Subcutaneous abdominal adipose tissue (tissue), 5 donors: ENCODE measurements around the gene DACT1.

Source experiments
- H3K27ac ChIP-seq: one replicate; pipeline ENCODE4 v1.7.0; 2013; ENCODE audit warnings: low read depth, mild to moderate bottlenecking, inconsistent platforms, low read length, moderate library complexity
- H3K27me3 ChIP-seq, 5 donors: one replicate each; pipeline ENCODE4 v1.7.0; 2013; ENCODE audit warnings: low read length in 5 of 5, inconsistent platforms in 1 of 5; ENCODE audit not compliant: control insufficient read depth in 5 of 5, insufficient read depth in 4 of 5
- H3K36me3 ChIP-seq, 5 donors: one replicate each; pipeline ENCODE4 v1.7.0; 2013; ENCODE audit warnings: low read length in 5 of 5; ENCODE audit not compliant: control insufficient read depth in 5 of 5, insufficient read depth in 5 of 5
- H3K4me1 ChIP-seq, 5 donors: one replicate each; pipeline ENCODE4 v1.7.0; 2013; ENCODE audit warnings: low read length in 5 of 5, mild to moderate bottlenecking in 3 of 5, moderate library complexity in 1 of 5; ENCODE audit not compliant: control insufficient read depth in 5 of 5, insufficient read depth in 5 of 5
- H3K4me3 ChIP-seq, 5 donors: one replicate each; pipeline ENCODE4 v1.7.0; 2013; ENCODE audit warnings: low read length in 5 of 5, low read depth in 1 of 5
- H3K9ac ChIP-seq, 5 donors: one replicate each; pipeline ENCODE4 v1.7.0; 2013; ENCODE audit warnings: low read length in 5 of 5, mild to moderate bottlenecking in 4 of 5, moderate library complexity in 3 of 5
- H3K9me3 ChIP-seq, 5 donors: one replicate each; pipeline ENCODE4 v1.7.0; 2013; ENCODE audit warnings: low read length in 5 of 5; ENCODE audit not compliant: control insufficient read depth in 5 of 5
- donor health status: healthy.
- donor health status: healthy.
- donor health status: healthy.
- donor health status: healthy.
- donor health status: healthy.

The DACT1 gene

GRCh38 chr14:58677001-58677400, 39.2 kb downstream of the DACT1 start:
- no peak overlapping the region for H3K27ac ChIP-seq

DNA sequence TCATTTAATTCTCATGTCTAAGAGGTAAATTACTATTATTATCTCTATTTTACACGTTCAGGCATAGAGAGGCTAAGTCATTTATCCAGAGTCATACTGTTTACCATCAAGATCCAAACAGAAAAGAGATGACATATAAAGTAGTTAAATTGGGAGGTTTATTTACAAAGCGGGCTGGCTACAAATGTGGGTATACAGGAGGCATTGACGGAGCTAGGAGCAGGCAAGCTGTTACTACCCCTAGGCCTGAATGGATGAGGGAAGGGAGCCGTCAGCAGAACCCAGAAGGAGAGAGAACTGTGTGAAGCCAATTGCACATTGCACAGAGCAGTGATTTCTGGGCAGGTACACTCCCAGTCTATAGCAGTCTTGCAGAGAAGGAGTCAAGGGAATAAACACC, 39.8 kb downstream of the DACT1 start:
- no peak overlapping the region for H3K4me3 ChIP-seq
- no peak overlapping the region for H3K9ac ChIP-seq
- H3K27me3 ChIP-seq = no peaks in the 10 kb centered on the region
- no peak overlapping the region for H3K27ac ChIP-seq
- no peaks in the 10 kb centered on the region for H3K9me3 ChIP-seq
- no peaks in the 10 kb centered on the region for H3K4me1 ChIP-seq
- no peaks in the 10 kb centered on the region for H3K36me3 ChIP-seq

More at GRCh38 chr14:58677001-58677400, 39.2 kb downstream of the DACT1 start:
- Histone ChIP-seq H3K9ac (no peak overlapping the region), H3K4me3 (no peak overlapping the region), H3K36me3 (no peaks in the 10 kb centered on the region), H3K27me3 (no peaks in the 10 kb centered on the region), H3K9me3 (no peaks in the 10 kb centered on the region), H3K4me1 (no peaks in the 10 kb centered on the region)

GRCh38 chr14:58677996-58678395, 40.2 kb downstream of the DACT1 start:
- Histone ChIP-seq H3K4me1 (no peaks in the 10 kb centered on the region), H3K9me3 (no peaks in the 10 kb centered on the region), H3K36me3 (no peaks in the 10 kb centered on the region), H3K27me3 (no peaks in the 10 kb centered on the region), H3K4me3 (no peak overlapping the region), H3K9ac (no peak overlapping the region), H3K27ac (no peak overlapping the region)

GRCh38 chr14:58680698-58681097, 42.9 kb downstream of the DACT1 start:
- Histone ChIP-seq H3K27ac (no peak overlapping the region), H3K4me1 (no peaks in the 10 kb centered on the region), H3K27me3 (no peaks in the 10 kb centered on the region), H3K36me3 (no peaks in the 10 kb centered on the region), H3K9me3 (no peaks in the 10 kb centered on the region), H3K4me3 (no peak overlapping the region), H3K9ac (no peak overlapping the region)

- Histone ChIP-seq H3K4me3 (no peak overlapping the region), H3K27me3 (no peaks in the 10 kb centered on the region), H3K9me3 (peaks cover 0 to 10% (median 0%) of the 10 kb centered on the region in 5 donors), H3K9ac (no peak overlapping the region), H3K27ac (no peak overlapping the region), H3K36me3 (no peaks in the 10 kb centered on the region), H3K4me1 (no peaks in the 10 kb centered on the region)
Observed at GRCh38 chr14:58687232-58687795, 49.6 kb downstream of the DACT1 start.

DNA sequence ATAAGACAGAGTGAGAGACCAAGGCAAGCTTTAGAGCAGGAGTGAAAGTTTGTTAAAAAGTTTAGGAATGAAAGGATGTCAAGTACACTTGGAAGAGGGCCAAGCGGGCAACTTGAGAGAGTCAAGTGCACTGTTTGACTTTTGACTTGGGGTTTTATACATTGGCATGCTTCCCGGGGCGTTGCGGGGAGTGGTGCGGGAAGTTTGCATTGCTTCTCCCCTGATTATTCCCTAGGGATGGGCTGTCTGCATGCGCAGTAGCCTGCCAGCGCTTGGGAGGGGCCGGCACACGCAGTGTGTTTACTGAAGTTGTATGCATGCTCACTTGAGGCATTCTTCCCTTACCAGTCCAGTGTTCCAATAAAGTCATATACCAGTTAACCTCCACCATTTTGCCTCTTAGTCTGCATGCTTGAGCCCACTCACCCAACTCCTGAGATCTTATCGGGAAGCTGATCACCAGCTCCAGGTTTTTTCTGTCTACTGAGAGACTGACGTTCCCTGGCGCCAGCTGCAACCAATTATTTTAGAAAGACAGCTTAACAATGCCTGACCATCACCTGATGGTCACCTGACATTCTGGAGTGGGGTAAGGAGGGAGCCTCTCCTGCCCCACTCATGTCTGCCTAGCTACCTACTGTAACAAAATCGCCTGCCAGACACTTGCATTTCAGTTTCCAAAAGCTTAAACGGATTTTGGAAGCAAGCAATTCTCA, 53.2 kb downstream of the DACT1 start:
- Histone ChIP-seq H3K9ac (no peak overlapping the region), H3K4me3 (no peak overlapping the region), H3K4me1 (no peaks in the 10 kb centered on the region), H3K27me3 (no peaks in the 10 kb centered on the region), H3K36me3 (no peaks in the 10 kb centered on the region), H3K9me3 (peaks cover 0 to 10% (median 0%) of the 10 kb centered on the region in 5 donors), H3K27ac (no peak overlapping the region)

- Histone ChIP-seq H3K4me1 (no peaks in the 10 kb centered on the region), H3K27me3 (no peaks in the 10 kb centered on the region), H3K27ac (no peak overlapping the region), H3K4me3 (no peak overlapping the region), H3K36me3 (no peaks in the 10 kb centered on the region), H3K9me3 (peaks cover 0 to 5% (median 0%) of the 10 kb centered on the region in 5 donors), H3K9ac (no peak overlapping the region)
Observed at GRCh38 chr14:58693048-58693447, 55.3 kb downstream of the DACT1 start.

DNA sequence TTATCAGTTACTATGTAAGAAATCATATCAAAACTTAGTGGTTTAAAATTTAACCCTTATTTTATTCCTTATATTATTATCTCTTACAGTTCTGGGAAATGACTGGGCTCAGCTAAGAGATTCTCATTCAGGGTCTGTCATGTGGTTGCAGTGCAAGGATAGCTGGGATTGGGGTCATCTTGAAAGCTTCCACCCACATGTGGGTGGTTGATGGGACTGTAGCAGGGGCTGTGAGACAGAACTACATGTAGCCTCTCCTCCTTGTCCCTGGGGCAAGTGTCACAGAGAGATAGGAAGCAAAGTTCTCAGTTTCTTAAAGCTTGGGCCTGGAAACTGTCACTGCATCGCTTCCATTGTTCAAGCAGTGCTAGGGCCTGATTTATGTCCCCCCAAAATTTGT, 57.8 kb downstream of the DACT1 start:
- no peaks in the 10 kb centered on the region for H3K9me3 ChIP-seq
- no peak overlapping the region for H3K9ac ChIP-seq
- no peak overlapping the region for H3K27ac ChIP-seq
- no peaks in the 10 kb centered on the region for H3K36me3 ChIP-seq
- H3K4me1 ChIP-seq = no peaks in the 10 kb centered on the region
- no peak overlapping the region for H3K4me3 ChIP-seq
- H3K27me3 ChIP-seq = no peaks in the 10 kb centered on the region

DNA sequence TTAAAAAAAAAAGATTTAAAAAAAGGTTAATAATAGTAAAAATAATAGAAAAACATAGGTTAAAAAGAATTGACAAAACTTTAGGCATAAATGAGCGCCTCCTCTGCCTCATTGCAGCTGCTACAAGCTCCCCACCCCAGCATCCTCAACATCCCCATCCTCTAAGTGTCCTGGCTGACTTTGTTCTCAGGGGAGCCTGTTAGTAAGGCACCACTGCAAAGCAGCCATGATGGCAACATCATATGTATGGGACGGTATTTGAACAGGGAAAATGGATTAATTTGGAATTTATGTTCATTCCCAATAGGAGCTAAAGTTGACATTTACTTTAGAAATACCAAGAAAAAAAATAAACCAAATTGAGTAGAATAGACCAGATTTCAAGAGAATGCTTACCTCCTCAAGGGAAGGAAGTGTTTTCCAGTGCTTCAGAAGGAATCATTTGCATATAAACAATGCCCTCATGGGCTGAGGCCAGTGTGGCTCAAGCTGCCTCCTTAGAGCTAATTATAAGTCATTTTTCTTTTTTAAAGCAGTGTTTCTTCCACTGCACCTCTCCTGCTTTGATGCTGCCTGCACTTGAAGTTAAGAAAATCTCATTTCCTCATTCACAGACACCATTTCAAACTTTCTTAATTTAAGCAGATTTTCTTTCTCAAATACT, 59.6 kb downstream of the DACT1 start:
- Histone ChIP-seq H3K27me3 (no peaks in the 10 kb centered on the region), H3K9me3 (no peaks in the 10 kb centered on the region), H3K27ac (no peak overlapping the region), H3K36me3 (no peaks in the 10 kb centered on the region), H3K4me1 (peaks cover 0 to 10% (median 0%) of the 10 kb centered on the region in 5 donors), H3K4me3 (no peak overlapping the region), H3K9ac (no peak overlapping the region)
